Measurements from ENCODE around the gene COQ3. TPM values are rescaled to one million over a fixed set of nuclear protein-coding genes. Genes with fewer than 3 reads are reported as not detected.

Gene COQ3
- total and polyA plus RNA-seq, 5 experiments from 2014 or later = 4.0 to 12.0 (median 6.3) TPM

- POLR2A ChIA-PET = no interaction called here
- ATAC-seq (no peak), DNase-seq (no peak)
- no peak overlapping the region for H3K4me3 Mint-ChIP-seq
- no peak overlapping the region for H3K27ac Mint-ChIP-seq
- H3K27me3 Mint-ChIP-seq = peaks cover 0 to 4% (median under 1%) of the 10 kb centered on the region in 5 donors
- H3K9me3 Mint-ChIP-seq = no peaks in the 10 kb centered on the region
- H3K36me3 Mint-ChIP-seq = peaks cover 0 to 11% (median 6%) of the 10 kb centered on the region in 3 donors
- no peaks in the 10 kb centered on the region for H3K4me1 Mint-ChIP-seq
Measured at GRCh38 chr6:99366852-99367251, 27.1 kb downstream of the COQ3 start.

GRCh38 chr6:99364026-99364425 lies 30.0 kb downstream of the COQ3 start:
- no peak overlapping the region for H3K4me3 Mint-ChIP-seq
- POLR2A ChIA-PET = no interaction called here
- no peaks in the 10 kb centered on the region for H3K4me1 Mint-ChIP-seq
- peaks cover 0 to 5% (median 0%) of the 10 kb centered on the region in 3 donors for H3K36me3 Mint-ChIP-seq
- DNase-seq (no peak), ATAC-seq (no peak)
- H3K27ac Mint-ChIP-seq = no peak overlapping the region
- H3K27me3 Mint-ChIP-seq = peaks cover 0 to 17% (median 16%) of the 10 kb centered on the region in 5 donors
- no peaks in the 10 kb centered on the region for H3K9me3 Mint-ChIP-seq

- POLR2A ChIA-PET = no interaction called here
- DNase-seq = no peak
- Mint-ChIP-seq H3K9me3 (no peaks in the 10 kb centered on the region), H3K4me1 (no peaks in the 10 kb centered on the region), H3K27ac (no peak overlapping the region), H3K36me3 (no peaks in the 10 kb centered on the region), H3K4me3 (no peak overlapping the region), H3K27me3 (peaks cover 0 to 20% (median 18%) of the 10 kb centered on the region in 5 donors)
- no peak for ATAC-seq
Measured at GRCh38 chr6:99362678-99363268, 31.2 kb downstream of the COQ3 start.

GRCh38 chr6:99359800-99360199 lies 34.2 kb downstream of the COQ3 start:
- Mint-ChIP-seq H3K4me1 (no peaks in the 10 kb centered on the region), H3K4me3 (no peak overlapping the region), H3K9me3 (no peaks in the 10 kb centered on the region), H3K36me3 (no peaks in the 10 kb centered on the region), H3K27ac (no peak overlapping the region), H3K27me3 (peaks cover 15 to 47% (median 38%) of the 10 kb centered on the region in 5 donors)
- DNase-seq = no peak
- no peak for ATAC-seq
- POLR2A ChIA-PET = no interaction called here

- no peaks in the 10 kb centered on the region for H3K4me1 Mint-ChIP-seq
- DNase-seq (no peak), ATAC-seq (no peak)
- no peak overlapping the region for H3K4me3 Mint-ChIP-seq
- no peak overlapping the region for H3K27ac Mint-ChIP-seq
- H3K9me3 Mint-ChIP-seq = no peaks in the 10 kb centered on the region
- H3K36me3 Mint-ChIP-seq = no peaks in the 10 kb centered on the region
- POLR2A ChIA-PET = no interaction called here
- H3K27me3 Mint-ChIP-seq = peaks cover 22 to 63% (median 54%) of the 10 kb centered on the region in 5 donors
Measured at GRCh38 chr6:99356641-99357040, 37.4 kb downstream of the COQ3 start.

- peaks cover 23 to 65% (median 60%) of the 10 kb centered on the region in 5 donors for H3K27me3 Mint-ChIP-seq
- H3K4me1 Mint-ChIP-seq = peaks cover 0 to 4% (median 1%) of the 10 kb centered on the region in 4 donors
- no peaks in the 10 kb centered on the region for H3K36me3 Mint-ChIP-seq
- H3K4me3 Mint-ChIP-seq = no peak overlapping the region
- POLR2A ChIA-PET = no interaction called here
- DNase-seq = no peak
- ATAC-seq = no peak
- no peaks in the 10 kb centered on the region for H3K9me3 Mint-ChIP-seq
- no peak overlapping the region for H3K27ac Mint-ChIP-seq
Measured at GRCh38 chr6:99354983-99355382, 39.0 kb downstream of the COQ3 start.

- H3K27ac Mint-ChIP-seq = no peak overlapping the region
- peaks cover 0 to 5% (median 2%) of the 10 kb centered on the region in 4 donors for H3K4me1 Mint-ChIP-seq
- POLR2A ChIA-PET = no interaction called here
Measured at GRCh38 chr6:99353126-99353525, 40.9 kb downstream of the COQ3 start.

GRCh38 chr6:99350573-99350972 lies 43.4 kb downstream of the COQ3 start:
- H3K27me3 Mint-ChIP-seq = peaks cover 35 to 72% (median 67%) of the 10 kb centered on the region in 5 donors
- H3K4me3 Mint-ChIP-seq = no peak overlapping the region
- H3K9me3 Mint-ChIP-seq = no peaks in the 10 kb centered on the region
- H3K36me3 Mint-ChIP-seq = no peaks in the 10 kb centered on the region
- H3K27ac Mint-ChIP-seq = peak overlapping the region in 1 of 10 donors; percentile 29
- POLR2A ChIA-PET = no interaction called here
- DNase-seq = no peak
- peaks cover 0 to 5% (median 2%) of the 10 kb centered on the region in 4 donors for H3K4me1 Mint-ChIP-seq
- no peak for ATAC-seq

More at GRCh38 chr6:99353126-99353525, 40.9 kb downstream of the COQ3 start:
- Mint-ChIP-seq H3K36me3 (no peaks in the 10 kb centered on the region), H3K9me3 (no peaks in the 10 kb centered on the region), H3K27me3 (peaks cover 23 to 75% (median 61%) of the 10 kb centered on the region in 5 donors), H3K4me3 (no peak overlapping the region)
- ATAC-seq = no peak
- DNase-seq = no peak

GRCh38 chr6:99349171-99350141 lies 44.5 kb downstream of the COQ3 start, which contains the start of gene FAXC:
TSS of gene FAXC (minus strand) at chr6:99349674. CDS start at chr6:99349372, 302 bp downstream.
- H3K27me3 Mint-ChIP-seq = peaks cover 31 to 66% (median 65%) of the 10 kb centered on the region in 5 donors

GRCh38 chr6:99348288-99349170 lies 45.5 kb downstream of the COQ3 start:
- H3K4me1 Mint-ChIP-seq = peaks cover 0 to 5% (median 4%) of the 10 kb centered on the region in 4 donors
- ATAC-seq = no peak
- no peaks in the 10 kb centered on the region for H3K36me3 Mint-ChIP-seq
- DNase-seq = no peak
- no peak overlapping the region for H3K27ac Mint-ChIP-seq
- POLR2A ChIA-PET = interaction anchor here (0.6 kb wide), 1 partner anchor 33 kb away, joined by 4 read pairs; no protein-coding TSS in a partner anchor
- H3K9me3 Mint-ChIP-seq = no peaks in the 10 kb centered on the region
- peak overlapping the region in 7 of 10 donors; percentile 13 to 48 (median 16) for H3K4me3 Mint-ChIP-seq
- H3K27me3 Mint-ChIP-seq = peaks cover 28 to 70% (median 67%) of the 10 kb centered on the region in 5 donors

More at GRCh38 chr6:99349171-99350141, 44.5 kb downstream of the COQ3 start, which contains the start of gene FAXC:
- peak within 1 kb of the TSS in 8 of 10 donors; percentile 13 to 66 (median 34) for H3K4me3 Mint-ChIP-seq
- peaks cover 0 to 5% (median 2%) of the 10 kb centered on the region in 4 donors for H3K4me1 Mint-ChIP-seq
- no peak for DNase-seq
- ATAC-seq = no peak
- H3K27ac Mint-ChIP-seq = peak within 1 kb of the TSS in 1 of 10 donors; percentile 29
- POLR2A ChIA-PET = no interaction called here
- no peaks in the 10 kb centered on the region for H3K36me3 Mint-ChIP-seq
- no peaks in the 10 kb centered on the region for H3K9me3 Mint-ChIP-seq

- ATAC-seq (no peak), DNase-seq (no peak)
- Mint-ChIP-seq H3K36me3 (no peaks in the 10 kb centered on the region), H3K27me3 (peaks cover 27 to 68% (median 60%) of the 10 kb centered on the region in 5 donors), H3K4me3 (peak overlapping the region in 1 of 10 donors; percentile 4), H3K27ac (no peak overlapping the region), H3K9me3 (no peaks in the 10 kb centered on the region), H3K4me1 (peaks cover 0 to 5% (median 4%) of the 10 kb centered on the region in 4 donors)
- POLR2A ChIA-PET = interaction anchor here (0.6 kb wide), 1 partner anchor 34 kb away, joined by 4 read pairs; no protein-coding TSS in a partner anchor
Measured at GRCh38 chr6:99347804-99348203, 46.2 kb downstream of the COQ3 start.

- Mint-ChIP-seq H3K4me3 (peak overlapping the region in 1 of 10 donors; percentile 41), H3K27me3 (peaks cover 25 to 68% (median 49%) of the 10 kb centered on the region in 5 donors)
- POLR2A ChIA-PET = no interaction called here
Measured at GRCh38 chr6:99346595-99346994, 47.4 kb downstream of the COQ3 start.

More at GRCh38 chr6:99346595-99346994, 47.4 kb downstream of the COQ3 start:
- Mint-ChIP-seq H3K4me1 (peaks cover 0 to 5% (median 4%) of the 10 kb centered on the region in 4 donors), H3K27ac (no peak overlapping the region), H3K9me3 (no peaks in the 10 kb centered on the region), H3K36me3 (no peaks in the 10 kb centered on the region)
- no peak for ATAC-seq
- no peak for DNase-seq
